NCI-H1694 (cell line): Measurements from ENCODE around the gene PCYT1A.

Experiments used
- DNase-seq: peaks from one replicate; lab custom pipeline; 2025; lab: John Stamatoyannopoulos, UW

Gene PCYT1A

GRCh38 chr3:196236223-196236622, 51.3 kb downstream of the PCYT1A start:
- DNase-seq, result no peak

- DNase-seq, result no peak
Measured at GRCh38 chr3:196235452-196236122, 51.9 kb downstream of the PCYT1A start.

GRCh38 chr3:196232882-196233251, 54.7 kb downstream of the PCYT1A start:
- DNase-seq, result no peak

- DNase-seq, result no peak
Measured at GRCh38 chr3:196232154-196232881, 55.2 kb downstream of the PCYT1A start.

GRCh38 chr3:196227629-196228493, 59.7 kb downstream of the PCYT1A start:
- DNase-seq, result no peak

- DNase-seq, result no peak
Measured at GRCh38 chr3:196227121-196227561, 60.4 kb downstream of the PCYT1A start.

- no peak for DNase-seq
Measured at GRCh38 chr3:196225763-196226364, 61.7 kb downstream of the PCYT1A start.

GRCh38 chr3:196225086-196225485, 62.4 kb downstream of the PCYT1A start:
- DNase-seq, result no peak

GRCh38 chr3:196222876-196223595, 64.5 kb downstream of the PCYT1A start:
- no peak for DNase-seq

GRCh38 chr3:196220991-196221390, 66.5 kb downstream of the PCYT1A start:
- DNase-seq, result no peak

GRCh38 chr3:196220587-196220986, 66.9 kb downstream of the PCYT1A start:
- DNase-seq, result no peak

GRCh38 chr3:196219970-196220311, 67.6 kb downstream of the PCYT1A start:
- DNase-seq, result no peak

- DNase-seq, result peak; percentile 13
Measured at GRCh38 chr3:196219194-196219969, 68.1 kb downstream of the PCYT1A start.

GRCh38 chr3:196218155-196218712, 69.3 kb downstream of the PCYT1A start:
- DNase-seq, result no peak

- DNase-seq, result no peak
Measured at GRCh38 chr3:196217307-196218154, 70.0 kb downstream of the PCYT1A start.

GRCh38 chr3:196216681-196217211, 70.8 kb downstream of the PCYT1A start:
- no peak for DNase-seq

- no peak for DNase-seq
Measured at GRCh38 chr3:196216089-196216564, 71.4 kb downstream of the PCYT1A start, which contains the start of gene SLC51A. Gene SLC51A, plus strand, starts transcription at chr3:196216534. Its CDS starts 179 bp downstream, at chr3:196216713.

GRCh38 chr3:196215493-196216020, 72.0 kb downstream of the PCYT1A start:
- DNase-seq, result no peak
